GM23338 (cell line): Measurements from ENCODE around the gene SMTNL1. TPM values are rescaled to one million over a fixed set of nuclear protein-coding genes. Genes with fewer than 3 reads are reported as not detected.

ENCODE experiments used
- ATAC-seq: fragments of 200-7000 bp; cut with Tn5 transposase; 3 replicates; pipeline ENCODE4 v1.9.1; 2020
- DNase-seq: peaks from one replicate; pipeline ENCODE4 v3.0.0-alpha.2; 2015; ENCODE audit warnings: low spot score
- H2AFZ ChIP-seq: fragments of 200-600 bp; sonication (generic); 2 replicates; pipeline ENCODE4 v1.8.0; 2016; ENCODE audit warnings: antibody characterized with exemption, mild to moderate bottlenecking, moderate library complexity
- H3F3A ChIP-seq: fragments of 200-600 bp; sonication (generic); replicated peaks from 2 replicates; pipeline ENCODE4 v1.8.0; 2017; ENCODE audit warnings: antibody characterized with exemption, mixed run types, low read depth
- H3K27ac ChIP-seq: fragments of 200-600 bp; sonication (generic); 2 replicates; pipeline ENCODE4 v1.6.1; 2016; ENCODE audit warnings: low read depth
- H3K27me3 ChIP-seq: fragments of 200-600 bp; sonication (generic); 2 replicates; pipeline ENCODE4 v1.8.0; 2016; ENCODE audit warnings: mild to moderate bottlenecking, mixed run types, moderate library complexity; ENCODE audit not compliant: insufficient read depth
- H3K36me3 ChIP-seq: fragments of 200-600 bp; sonication (generic); 2 replicates; pipeline ENCODE4 v1.8.0; 2016; ENCODE audit warnings: mild to moderate bottlenecking; ENCODE audit not compliant: insufficient read depth
- H3K4me1 ChIP-seq: fragments of 200-600 bp; sonication (generic); 2 replicates; pipeline ENCODE4 v1.8.0; 2016; ENCODE audit warnings: mild to moderate bottlenecking, moderate library complexity; ENCODE audit not compliant: insufficient read depth
- H3K4me2 ChIP-seq: fragments of 200-600 bp; sonication (generic); 2 replicates; pipeline ENCODE4 v1.7.1; 2017; ENCODE audit warnings: mixed run types
- H3K4me3 ChIP-seq: fragments of 200-600 bp; sonication (generic); 2 replicates; pipeline ENCODE4 v1.6.1; 2016; ENCODE audit warnings: mixed run types
- H3K79me2 ChIP-seq: fragments of 200-600 bp; sonication (generic); replicated peaks from 2 replicates; pipeline ENCODE4 v1.8.0; 2017; ENCODE audit warnings: mild to moderate bottlenecking; ENCODE audit not compliant: insufficient read depth
- H3K9me2 ChIP-seq: fragments of 200-600 bp; sonication (generic); 2 replicates; pipeline ENCODE4 v1.8.0; 2017; ENCODE audit not compliant: insufficient read depth
- H4K20me1 ChIP-seq: fragments of 200-600 bp; sonication (generic); replicated peaks from 2 replicates; pipeline ENCODE4 v1.8.0; 2017; ENCODE audit warnings: mild to moderate bottlenecking; ENCODE audit not compliant: insufficient read depth
- H3K27ac Mint-ChIP-seq: 2 replicates; pipeline ENCODE4 v1.8.0; 2020; ENCODE audit warnings: inconsistent platforms, mild to moderate bottlenecking, moderate library complexity, mixed read lengths
- H3K27me3 Mint-ChIP-seq: 3 replicates; pipeline ENCODE4 v1.8.0; 2022; ENCODE audit warnings: low read depth, mild to moderate bottlenecking, moderate library complexity, mixed read lengths, inconsistent platforms; ENCODE audit not compliant: insufficient read depth, poor library complexity
- H3K36me3 Mint-ChIP-seq: 3 replicates; pipeline ENCODE4 v1.8.0; 2021; ENCODE audit warnings: low read depth, mild to moderate bottlenecking, inconsistent platforms, moderate library complexity, mixed read lengths
- H3K4me1 Mint-ChIP-seq: 3 replicates; pipeline ENCODE4 v1.8.0; 2020; ENCODE audit warnings: mild to moderate bottlenecking, inconsistent platforms, mixed read lengths
- H3K4me3 Mint-ChIP-seq: 3 replicates; pipeline ENCODE4 v1.8.0; 2021; ENCODE audit warnings: moderate library complexity, mild to moderate bottlenecking, inconsistent platforms, mixed read lengths
- H3K9me3 Mint-ChIP-seq: 3 replicates; pipeline ENCODE4 v1.8.0; 2020; ENCODE audit warnings: moderate library complexity, mild to moderate bottlenecking, inconsistent platforms, mixed read lengths
- EZH2phosphoT487 ChIP-seq: fragments of 200-600 bp; sonication (generic); IDR thresholded peaks from one replicate; pipeline ENCODE4 v1.8.1; 2018; ENCODE audit warnings: antibody characterized with exemption; ENCODE audit not compliant: unreplicated experiment
- JUNB ChIP-seq: IDR thresholded peaks from one replicate; pipeline ENCODE4 v1.6.1; 2016; ENCODE audit warnings: antibody characterized with exemption; ENCODE audit not compliant: unreplicated experiment
- POLR2AphosphoS5 ChIP-seq: IDR thresholded peaks from 2 replicates; pipeline ENCODE4 v1.6.1; 2016; ENCODE audit warnings: antibody characterized with exemption, low read depth
- ZNF331 ChIP-seq: fragments of 250-450 bp; sonication (Bioruptor Pico); IDR thresholded peaks from 2 replicates; pipeline ENCODE4 v1.5.0; 2020; ENCODE audit warnings: low read depth, mild to moderate bottlenecking, moderate library complexity
- polyA plus RNA-seq: library from polyadenylated mRNA; unstranded; fragments of >200 nt; fragmentation: Nextera tagmentation; extraction: Ambion mirVana; gene quantifications from 2 replicates; pipeline ENCODE4 v1.2.1, GENCODE V29; 2016
- total RNA-seq: library from RNA; depleted of rRNA; stranded (reverse); fragments of >200 nt; shearing (Covaris generic); gene quantifications from 2 replicates; pipeline ENCODE4 v1.2.3, GENCODE V29; 2014
- TF ChIP-seq, protein P1 (sequence below): IDR thresholded peaks from 2 replicates; pipeline ENCODE4 v1.6.1; 2016; ENCODE audit warnings: antibody characterized with exemption
- TF ChIP-seq, protein P2 (sequence below): fragments of 250-450 bp; sonication (Bioruptor Pico); IDR thresholded peaks from 2 replicates; pipeline ENCODE4 v1.5.0; 2020; ENCODE audit warnings: mild to moderate bottlenecking, moderate library complexity

SMTNL1 gene
- total and polyA plus RNA-seq, 2 experiments from 2014 or later, result 0.31 to 0.70 TPM

DNA sequence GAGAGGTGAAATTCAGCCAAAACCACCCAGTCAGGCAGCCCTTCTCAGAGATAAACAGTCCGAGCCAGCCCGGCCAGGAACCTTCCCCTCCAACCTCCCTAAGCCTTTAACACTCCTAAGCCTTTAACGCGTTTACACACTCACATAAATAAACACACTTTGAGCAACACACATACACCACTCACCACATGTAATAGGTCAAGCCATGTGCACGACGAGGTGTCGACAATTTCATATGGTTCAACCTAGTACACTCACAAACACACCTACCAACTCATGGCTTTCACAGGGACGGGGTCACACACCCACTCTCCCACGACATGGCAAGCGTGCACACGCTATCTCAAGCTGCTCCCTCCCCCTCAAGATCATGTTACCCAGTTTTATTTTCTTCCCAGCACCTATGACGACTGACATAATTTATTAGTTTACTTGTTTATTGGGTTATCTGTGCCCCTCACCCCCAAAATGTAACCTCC is 37.4 kb upstream of the SMTNL1 start (continued):
- TF ChIP-seq, protein P1, sequence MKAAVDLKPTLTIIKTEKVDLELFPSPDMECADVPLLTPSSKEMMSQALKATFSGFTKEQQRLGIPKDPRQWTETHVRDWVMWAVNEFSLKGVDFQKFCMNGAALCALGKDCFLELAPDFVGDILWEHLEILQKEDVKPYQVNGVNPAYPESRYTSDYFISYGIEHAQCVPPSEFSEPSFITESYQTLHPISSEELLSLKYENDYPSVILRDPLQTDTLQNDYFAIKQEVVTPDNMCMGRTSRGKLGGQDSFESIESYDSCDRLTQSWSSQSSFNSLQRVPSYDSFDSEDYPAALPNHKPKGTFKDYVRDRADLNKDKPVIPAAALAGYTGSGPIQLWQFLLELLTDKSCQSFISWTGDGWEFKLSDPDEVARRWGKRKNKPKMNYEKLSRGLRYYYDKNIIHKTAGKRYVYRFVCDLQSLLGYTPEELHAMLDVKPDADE, result no peak
- TF ChIP-seq ZNF331 (CRISPR knock-in tag), result no peak

DNA sequence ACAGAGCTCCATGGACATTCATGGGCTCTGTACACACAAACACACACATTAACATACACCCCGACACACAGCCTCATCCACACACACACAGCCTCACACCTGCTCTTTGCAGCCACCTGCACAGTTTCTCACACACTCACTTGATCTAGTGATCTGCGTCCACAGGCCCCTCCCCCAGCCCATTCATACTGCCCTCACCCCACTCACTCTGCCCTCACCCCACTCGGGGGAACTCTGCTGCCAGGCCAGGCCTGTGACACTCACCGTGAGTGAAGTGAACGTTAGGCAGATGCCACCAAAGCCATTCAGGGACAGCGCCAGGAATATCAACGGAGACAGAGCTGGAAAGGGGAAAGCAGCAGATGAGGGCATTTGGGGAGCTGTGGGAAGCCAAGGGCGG is 36.9 kb upstream of the SMTNL1 start:
- TF ChIP-seq POLR2AphosphoS5 (no peak), JUNB (no peak), EZH2phosphoT487 (no peak)
- TF ChIP-seq, protein P2, sequence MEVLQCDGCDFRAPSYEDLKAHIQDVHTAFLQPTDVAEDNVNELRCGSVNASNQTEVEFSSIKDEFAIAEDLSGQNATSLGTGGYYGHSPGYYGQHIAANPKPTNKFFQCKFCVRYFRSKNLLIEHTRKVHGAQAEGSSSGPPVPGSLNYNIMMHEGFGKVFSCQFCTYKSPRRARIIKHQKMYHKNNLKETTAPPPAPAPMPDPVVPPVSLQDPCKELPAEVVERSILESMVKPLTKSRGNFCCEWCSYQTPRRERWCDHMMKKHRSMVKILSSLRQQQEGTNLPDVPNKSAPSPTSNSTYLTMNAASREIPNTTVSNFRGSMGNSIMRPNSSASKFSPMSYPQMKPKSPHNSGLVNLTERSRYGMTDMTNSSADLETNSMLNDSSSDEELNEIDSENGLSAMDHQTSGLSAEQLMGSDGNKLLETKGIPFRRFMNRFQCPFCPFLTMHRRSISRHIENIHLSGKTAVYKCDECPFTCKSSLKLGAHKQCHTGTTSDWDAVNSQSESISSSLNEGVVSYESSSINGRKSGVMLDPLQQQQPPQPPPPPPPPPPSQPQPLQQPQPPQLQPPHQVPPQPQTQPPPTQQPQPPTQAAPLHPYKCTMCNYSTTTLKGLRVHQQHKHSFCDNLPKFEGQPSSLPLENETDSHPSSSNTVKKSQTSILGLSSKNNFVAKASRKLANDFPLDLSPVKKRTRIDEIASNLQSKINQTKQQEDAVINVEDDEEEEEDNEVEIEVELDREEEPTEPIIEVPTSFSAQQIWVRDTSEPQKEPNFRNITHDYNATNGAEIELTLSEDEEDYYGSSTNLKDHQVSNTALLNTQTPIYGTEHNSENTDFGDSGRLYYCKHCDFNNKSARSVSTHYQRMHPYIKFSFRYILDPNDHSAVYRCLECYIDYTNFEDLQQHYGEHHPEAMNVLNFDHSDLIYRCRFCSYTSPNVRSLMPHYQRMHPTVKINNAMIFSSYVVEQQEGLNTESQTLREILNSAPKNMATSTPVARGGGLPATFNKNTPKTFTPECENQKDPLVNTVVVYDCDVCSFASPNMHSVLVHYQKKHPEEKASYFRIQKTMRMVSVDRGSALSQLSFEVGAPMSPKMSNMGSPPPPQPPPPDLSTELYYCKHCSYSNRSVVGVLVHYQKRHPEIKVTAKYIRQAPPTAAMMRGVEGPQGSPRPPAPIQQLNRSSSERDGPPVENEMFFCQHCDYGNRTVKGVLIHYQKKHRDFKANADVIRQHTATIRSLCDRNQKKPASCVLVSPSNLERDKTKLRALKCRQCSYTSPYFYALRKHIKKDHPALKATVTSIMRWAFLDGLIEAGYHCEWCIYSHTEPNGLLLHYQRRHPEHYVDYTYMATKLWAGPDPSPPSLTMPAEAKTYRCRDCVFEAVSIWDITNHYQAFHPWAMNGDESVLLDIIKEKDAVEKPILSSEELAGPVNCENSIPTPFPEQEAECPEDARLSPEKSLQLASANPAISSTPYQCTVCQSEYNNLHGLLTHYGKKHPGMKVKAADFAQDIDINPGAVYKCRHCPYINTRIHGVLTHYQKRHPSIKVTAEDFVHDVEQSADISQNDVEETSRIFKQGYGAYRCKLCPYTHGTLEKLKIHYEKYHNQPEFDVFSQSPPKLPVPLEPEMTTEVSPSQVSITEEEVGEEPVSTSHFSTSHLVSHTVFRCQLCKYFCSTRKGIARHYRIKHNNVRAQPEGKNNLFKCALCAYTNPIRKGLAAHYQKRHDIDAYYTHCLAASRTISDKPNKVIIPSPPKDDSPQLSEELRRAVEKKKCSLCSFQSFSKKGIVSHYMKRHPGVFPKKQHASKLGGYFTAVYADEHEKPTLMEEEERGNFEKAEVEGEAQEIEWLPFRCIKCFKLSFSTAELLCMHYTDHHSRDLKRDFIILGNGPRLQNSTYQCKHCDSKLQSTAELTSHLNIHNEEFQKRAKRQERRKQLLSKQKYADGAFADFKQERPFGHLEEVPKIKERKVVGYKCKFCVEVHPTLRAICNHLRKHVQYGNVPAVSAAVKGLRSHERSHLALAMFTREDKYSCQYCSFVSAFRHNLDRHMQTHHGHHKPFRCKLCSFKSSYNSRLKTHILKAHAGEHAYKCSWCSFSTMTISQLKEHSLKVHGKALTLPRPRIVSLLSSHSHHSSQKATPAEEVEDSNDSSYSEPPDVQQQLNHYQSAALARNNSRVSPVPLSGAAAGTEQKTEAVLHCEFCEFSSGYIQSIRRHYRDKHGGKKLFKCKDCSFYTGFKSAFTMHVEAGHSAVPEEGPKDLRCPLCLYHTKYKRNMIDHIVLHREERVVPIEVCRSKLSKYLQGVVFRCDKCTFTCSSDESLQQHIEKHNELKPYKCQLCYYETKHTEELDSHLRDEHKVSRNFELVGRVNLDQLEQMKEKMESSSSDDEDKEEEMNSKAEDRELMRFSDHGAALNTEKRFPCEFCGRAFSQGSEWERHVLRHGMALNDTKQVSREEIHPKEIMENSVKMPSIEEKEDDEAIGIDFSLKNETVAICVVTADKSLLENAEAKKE, result no peak
- no peak overlapping the region for H3K27ac ChIP-seq
- peak overlapping the region; percentile 61 for H3K4me3 Mint-ChIP-seq

More for the DNA sequence above, 36.9 kb upstream of the SMTNL1 start:
- Histone ChIP-seq H4K20me1 (peaks cover 14% of the 10 kb centered on the region), H3K4me1 (peaks cover 31% of the 10 kb centered on the region), H3K79me2 (peaks cover 22% of the 10 kb centered on the region; the same call in 1 of the 2 replicates), H2AFZ (no peak overlapping the region), H3F3A (peaks cover 14% of the 10 kb centered on the region), H3K9me2 (no peaks in the 10 kb centered on the region), H3K4me2 (peak overlapping the region; percentile 87; the same call in 1 of the 2 replicates), H3K27me3 (no peaks in the 10 kb centered on the region), H3K4me3 (no peak overlapping the region), H3K36me3 (peaks cover 5% of the 10 kb centered on the region; the same call in 1 of the 2 replicates)
- H3K27me3 Mint-ChIP-seq, result peaks cover 16% of the 10 kb centered on the region
- DNase-seq (no peak), ATAC-seq (no peak)
- H3K9me3 Mint-ChIP-seq, result no peaks in the 10 kb centered on the region
- H3K36me3 Mint-ChIP-seq, result peaks cover 66% of the 10 kb centered on the region
- H3K27ac Mint-ChIP-seq, result peak overlapping the region; percentile 85
- peaks cover 58% of the 10 kb centered on the region for H3K4me1 Mint-ChIP-seq
